ENCODE results near the gene UBE2E2. TPM values are rescaled to one million over a fixed set of nuclear protein-coding genes. Genes with fewer than 3 reads are reported as not detected.

The UBE2E2 gene
- total RNA-seq, 1 donor from 2014 or later = 89.8 TPM

GRCh38 chr3:23465569-23465968, 262.4 kb downstream of the UBE2E2 start:
- Histone ChIP-seq H3F3A (ENCODE audit: low read depth) (no peaks in the 10 kb centered on the region), H3K27me3 (no peaks in the 10 kb centered on the region), H2AFZ (replicated peaks) (no peak overlapping the region), H4K20me1 (ENCODE audit: low read depth) (no peaks in the 10 kb centered on the region), H3K36me3 (no peaks in the 10 kb centered on the region), H3K27ac (no peak overlapping the region), H3K9ac (no peak overlapping the region), H3K4me1 (peaks cover 13% of the 10 kb centered on the region), H3K79me2 (ENCODE audit: low read depth) (peaks cover 14% of the 10 kb centered on the region), H3K9me3 (ENCODE audit: low read depth) (no peaks in the 10 kb centered on the region), H3K4me2 (no peak overlapping the region), H3K4me3 (no peak overlapping the region)
- DNase-seq (ENCODE audit: low spot score) = no peak
- Mint-ChIP-seq H3K4me3 (no peak overlapping the region), H3K9me3 (peaks cover 3% of the 10 kb centered on the region), H3K27me3 (ENCODE audit: insufficient read depth, low read depth) (peaks cover 2% of the 10 kb centered on the region), H3K4me1 (peaks cover 6% of the 10 kb centered on the region), H3K27ac (no peak overlapping the region), H3K36me3 (no peaks in the 10 kb centered on the region)
- TF ChIP-seq CTCF (IDR thresholded peaks at IDR 0.05) (no peak), EZH2phosphoT487 (IDR thresholded peaks at IDR 0.05) (no peak), EZH2 (IDR thresholded peaks at IDR 0.05) (no peak)

GRCh38 chr3:23468203-23468602, 265.1 kb downstream of the UBE2E2 start:
- no peaks in the 10 kb centered on the region for H4K20me1 ChIP-seq (ENCODE audit: low read depth)
- H3K36me3 ChIP-seq = no peaks in the 10 kb centered on the region
- Mint-ChIP-seq H3K9me3 (peaks cover 3% of the 10 kb centered on the region), H3K36me3 (no peaks in the 10 kb centered on the region), H3K27me3 (ENCODE audit: insufficient read depth, low read depth) (no peaks in the 10 kb centered on the region), H3K4me3 (no peak overlapping the region), H3K27ac (no peak overlapping the region), H3K4me1 (peaks cover 9% of the 10 kb centered on the region)
- H3K4me2 ChIP-seq = no peak overlapping the region
- H3K4me1 ChIP-seq = peaks cover 23% of the 10 kb centered on the region
- no peak for DNase-seq (ENCODE audit: low spot score)
- H2AFZ ChIP-seq (replicated peaks) = no peak overlapping the region
- H3K4me3 ChIP-seq = no peak overlapping the region
- H3K9ac ChIP-seq = no peak overlapping the region
- H3K79me2 ChIP-seq (ENCODE audit: low read depth) = peaks cover 9% of the 10 kb centered on the region
- H3K27me3 ChIP-seq = no peaks in the 10 kb centered on the region
- no peaks in the 10 kb centered on the region for H3F3A ChIP-seq (ENCODE audit: low read depth)
- TF ChIP-seq CTCF (IDR thresholded peaks at IDR 0.05) = no peak
- no peak for TF ChIP-seq EZH2 (IDR thresholded peaks at IDR 0.05)
- TF ChIP-seq EZH2phosphoT487 (IDR thresholded peaks at IDR 0.05) = no peak
- H3K9me3 ChIP-seq (ENCODE audit: low read depth) = no peaks in the 10 kb centered on the region
- no peak overlapping the region for H3K27ac ChIP-seq

- Histone ChIP-seq H4K20me1 (ENCODE audit: low read depth) (no peaks in the 10 kb centered on the region), H3K4me3 (no peak overlapping the region)
- no peak overlapping the region for H3K27ac Mint-ChIP-seq
Measured at GRCh38 chr3:23474580-23475357, 271.6 kb downstream of the UBE2E2 start.

More at GRCh38 chr3:23474580-23475357, 271.6 kb downstream of the UBE2E2 start:
- Histone ChIP-seq H2AFZ (replicated peaks) (no peak overlapping the region), H3K79me2 (ENCODE audit: low read depth) (peaks cover 8% of the 10 kb centered on the region), H3K27ac (no peak overlapping the region), H3K4me1 (peaks cover 10% of the 10 kb centered on the region), H3K27me3 (no peaks in the 10 kb centered on the region), H3K9me3 (ENCODE audit: low read depth) (no peaks in the 10 kb centered on the region), H3K9ac (no peak overlapping the region), H3F3A (ENCODE audit: low read depth) (no peaks in the 10 kb centered on the region), H3K4me2 (no peak overlapping the region), H3K36me3 (no peaks in the 10 kb centered on the region)
- no peak for DNase-seq (ENCODE audit: low spot score)
- Mint-ChIP-seq H3K4me1 (peaks cover 2% of the 10 kb centered on the region), H3K27me3 (ENCODE audit: insufficient read depth, low read depth) (no peaks in the 10 kb centered on the region), H3K4me3 (no peak overlapping the region), H3K36me3 (peaks cover 7% of the 10 kb centered on the region), H3K9me3 (peaks cover 2% of the 10 kb centered on the region)
- TF ChIP-seq EZH2 (IDR thresholded peaks at IDR 0.05) = no peak
- TF ChIP-seq EZH2phosphoT487 (IDR thresholded peaks at IDR 0.05) = no peak
- no peak for TF ChIP-seq CTCF (IDR thresholded peaks at IDR 0.05)
